Retinal pigment epithelial cell (primary cell): ENCODE results near the gene NCS1.
A peak's percentile ranks its signal among the peaks of the same experiment; 100 is the strongest.

ENCODE experiments used
- DNase-seq: peaks from one replicate; pipeline ENCODE4 v3.0.0-alpha.2; 2010; ENCODE audit warnings: low read depth
- H3K4me3 ChIP-seq: 2 replicates; pipeline ENCODE4 v1.5.1; 2011; ENCODE audit warnings: mild to moderate bottlenecking, low read length, control low read depth, moderate library complexity
- CTCF ChIP-seq: conservative IDR thresholded peaks from 2 replicates; pipeline ENCODE4 v1.5.1; 2011; ENCODE audit warnings: low read depth, low read length, control low read depth, inconsistent platforms

Gene NCS1

GRCh38 chr9:130166399-130166798 lies 5.8 kb upstream of the NCS1 start:
- no peak for TF ChIP-seq CTCF
- H3K4me3 ChIP-seq, result no peak overlapping the region
- DNase-seq, result no peak

DNA sequence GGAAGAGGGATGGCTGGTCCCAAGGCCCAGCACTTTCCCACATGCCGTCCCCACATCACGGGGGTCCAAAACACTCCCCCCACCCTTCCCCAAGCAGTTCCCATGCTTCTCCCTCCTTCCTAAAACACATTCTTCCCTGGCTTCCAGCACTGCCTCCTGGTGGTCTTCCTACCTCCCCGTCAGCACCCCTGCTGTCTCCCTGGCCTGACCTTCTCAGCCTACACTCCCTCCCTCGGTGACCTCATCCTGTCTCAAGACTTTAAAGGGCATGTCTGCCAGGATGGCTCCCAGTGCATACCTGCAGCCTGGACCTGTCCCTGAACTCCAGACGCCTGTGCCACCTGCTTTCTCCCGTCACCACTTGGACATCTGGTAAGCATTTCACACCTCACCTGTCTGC lies 4.3 kb upstream of the NCS1 start:
- peak; percentile 29 for TF ChIP-seq CTCF
- H3K4me3 ChIP-seq, result no peak overlapping the region
- no peak for DNase-seq

DNA sequence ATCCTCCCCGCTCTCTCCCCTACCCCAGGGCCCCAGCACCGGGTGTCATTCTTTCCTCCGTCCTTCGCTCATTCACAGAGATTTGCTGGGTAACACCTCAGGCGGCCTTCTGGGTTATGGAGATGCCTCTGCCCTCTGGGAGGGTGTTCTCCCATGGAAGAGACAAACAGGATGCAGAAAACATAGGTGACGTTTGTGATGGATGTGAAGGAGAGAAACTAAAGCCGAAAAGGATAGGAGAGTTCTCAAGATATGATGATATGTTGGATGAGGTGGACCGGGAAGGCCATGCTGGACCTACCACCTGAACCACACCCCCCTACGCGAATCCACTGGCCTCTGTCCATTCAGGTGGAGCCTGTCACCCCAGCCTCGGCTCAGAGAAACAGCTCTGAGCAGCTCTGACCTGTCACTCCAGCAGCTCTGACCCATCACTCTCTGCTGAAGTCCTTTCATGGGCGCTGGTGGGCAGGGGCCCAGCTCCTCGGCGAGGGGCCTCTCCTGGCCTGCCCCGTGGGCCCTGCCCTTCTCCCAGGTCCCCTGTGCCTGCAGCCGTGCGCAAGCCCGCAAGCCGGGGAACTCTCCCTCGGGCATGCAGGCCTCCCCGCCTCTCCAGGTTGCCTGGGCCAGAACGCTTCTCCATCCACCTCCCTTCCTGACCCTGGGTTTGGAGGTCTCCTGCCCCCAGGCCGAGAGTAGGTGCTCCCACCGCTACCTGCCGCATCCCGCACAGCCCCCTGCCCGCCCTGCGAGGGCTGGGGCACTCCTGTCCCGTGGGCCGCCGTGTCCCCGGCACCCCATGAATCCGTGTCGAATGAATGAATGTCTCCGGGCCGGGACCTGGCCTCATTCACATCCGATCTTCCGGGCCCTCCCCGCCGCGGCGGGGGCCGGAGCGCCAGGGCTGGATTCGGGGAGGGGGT lies 717 bp upstream of the NCS1 start:
- H3K4me3 ChIP-seq, result peak overlapping the region; percentile 43
- no peak for DNase-seq
- no peak for TF ChIP-seq CTCF

DNA sequence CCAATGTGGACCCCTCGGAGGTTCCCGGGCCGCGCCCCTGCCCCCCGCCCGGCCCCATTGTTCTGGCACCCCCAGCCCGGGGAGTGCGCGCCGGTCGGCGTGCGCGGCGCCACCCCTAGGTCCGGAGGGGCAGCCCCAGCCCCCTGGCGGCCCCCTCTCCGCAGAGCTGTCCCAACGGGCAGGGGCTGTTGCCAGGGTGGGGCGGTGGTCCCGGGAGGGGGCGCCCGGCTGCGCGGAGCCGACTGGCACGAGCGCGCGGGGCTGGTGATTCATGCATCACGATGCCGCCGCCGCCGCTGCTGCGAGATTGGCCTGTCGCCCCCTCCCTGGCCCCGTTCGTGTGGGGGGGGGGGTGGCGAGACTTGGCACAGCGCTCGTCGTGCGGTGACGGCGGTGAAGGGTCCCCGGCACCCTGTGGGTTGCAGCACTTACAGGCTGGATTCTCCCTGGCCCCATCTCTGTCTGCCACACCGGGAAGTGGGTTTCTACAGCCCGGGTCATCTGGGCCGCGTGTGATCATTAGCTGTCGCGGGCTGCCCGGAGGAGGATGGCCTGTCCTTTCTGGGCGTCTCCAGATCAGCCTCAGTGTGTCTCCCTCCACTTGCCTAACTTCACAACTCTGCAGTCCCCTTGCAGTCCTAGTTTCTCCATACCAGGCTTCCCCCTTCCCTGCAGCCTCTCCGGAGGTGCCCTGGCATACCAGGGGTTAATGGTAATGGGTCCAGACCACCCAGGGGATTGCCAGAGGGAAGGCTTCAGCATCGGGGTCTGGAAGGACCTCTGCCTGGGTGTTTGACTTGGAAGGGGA lies 858 bp downstream of the NCS1 start:
- no peak for DNase-seq
- peak overlapping the region; percentile 88 for H3K4me3 ChIP-seq
- no peak for TF ChIP-seq CTCF

GRCh38 chr9:130173666-130173983 lies 1.4 kb downstream of the NCS1 start:
- no peak for DNase-seq
- peak overlapping the region; percentile 88 for H3K4me3 ChIP-seq
- TF ChIP-seq CTCF, result no peak

DNA sequence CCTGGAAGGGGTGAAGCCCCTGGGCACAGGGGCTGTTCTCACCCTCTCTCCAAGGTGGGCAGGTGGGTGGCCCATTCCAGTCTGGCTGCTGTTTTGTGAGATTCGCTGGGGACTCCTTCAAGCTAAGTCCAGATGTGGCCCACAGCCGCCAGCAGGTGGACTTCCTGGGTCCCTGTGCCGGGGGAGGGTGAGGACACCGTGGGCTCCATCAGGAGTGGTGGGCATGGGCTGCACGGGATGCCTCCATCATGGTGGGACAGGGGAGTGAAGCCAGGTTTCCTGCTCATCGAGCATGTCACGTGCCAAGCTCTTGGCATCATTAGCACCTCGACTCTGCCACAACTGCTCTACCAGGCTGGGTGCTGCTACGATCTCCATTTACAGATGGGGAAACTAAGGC lies 1.8 kb downstream of the NCS1 start:
- no peak for TF ChIP-seq CTCF
- peak overlapping the region; percentile 88 for H3K4me3 ChIP-seq
- no peak for DNase-seq
